Prostate gland (tissue), 2 donors: ENCODE measurements around the gene CFAP97D1.

ENCODE experiments used
- POLR2AphosphoS5 ChIP-seq: sonication (generic); formaldehyde crosslinking; IDR thresholded peaks from one replicate; pipeline ENCODE4 v1.6.1; 2017; ENCODE audit warnings: antibody characterized with exemption
- TF ChIP-seq, protein P1 (sequence below), 4 experiments: fragments of 200-600 bp in 2 of 4; fragments of 450-650 bp in 2 of 4; sonication (generic) in 2 of 4; IDR thresholded peaks; 1 replicate in 3 of 4; 2 replicates in 1 of 4; pipeline ENCODE4 v1.5.1; 2016 to 2019; ENCODE audit warnings: antibody characterized with exemption in 4 of 4, mild to moderate bottlenecking in 2 of 4, moderate library complexity in 2 of 4

- TF ChIP-seq, protein P1, sequence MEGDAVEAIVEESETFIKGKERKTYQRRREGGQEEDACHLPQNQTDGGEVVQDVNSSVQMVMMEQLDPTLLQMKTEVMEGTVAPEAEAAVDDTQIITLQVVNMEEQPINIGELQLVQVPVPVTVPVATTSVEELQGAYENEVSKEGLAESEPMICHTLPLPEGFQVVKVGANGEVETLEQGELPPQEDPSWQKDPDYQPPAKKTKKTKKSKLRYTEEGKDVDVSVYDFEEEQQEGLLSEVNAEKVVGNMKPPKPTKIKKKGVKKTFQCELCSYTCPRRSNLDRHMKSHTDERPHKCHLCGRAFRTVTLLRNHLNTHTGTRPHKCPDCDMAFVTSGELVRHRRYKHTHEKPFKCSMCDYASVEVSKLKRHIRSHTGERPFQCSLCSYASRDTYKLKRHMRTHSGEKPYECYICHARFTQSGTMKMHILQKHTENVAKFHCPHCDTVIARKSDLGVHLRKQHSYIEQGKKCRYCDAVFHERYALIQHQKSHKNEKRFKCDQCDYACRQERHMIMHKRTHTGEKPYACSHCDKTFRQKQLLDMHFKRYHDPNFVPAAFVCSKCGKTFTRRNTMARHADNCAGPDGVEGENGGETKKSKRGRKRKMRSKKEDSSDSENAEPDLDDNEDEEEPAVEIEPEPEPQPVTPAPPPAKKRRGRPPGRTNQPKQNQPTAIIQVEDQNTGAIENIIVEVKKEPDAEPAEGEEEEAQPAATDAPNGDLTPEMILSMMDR (IDR thresholded peaks at IDR 0.05), result no peak
- TF ChIP-seq POLR2AphosphoS5, result no peak
Observed at GRCh38 chr17:43736389-43736788, 43.8 kb upstream of the CFAP97D1 start.
